Body of pancreas (tissue), 4 donors: Measurements from ENCODE around the gene DCLK2. TPM values are rescaled to one million over a fixed set of nuclear protein-coding genes. Genes with fewer than 3 reads are reported as not detected.

Experiments used
- ATAC-seq: fragments of 150-250 bp; one replicate; pipeline ENCODE4 v1.9.1; 2016
- DNase-seq, 4 donors: peaks; one replicate each; pipeline ENCODE4 v3.0.0-alpha.2; 2019
- H3K27ac ChIP-seq, 4 donors: fragments of 200-600 bp; sonication (generic); 1 replicate in 3 of 4; 2 replicates in 1 of 4; pipeline versions ENCODE4 v1.5.1 to v1.6.1; 2016 to 2019; ENCODE audit warnings: mild to moderate bottlenecking in 1 of 4, mixed read lengths in 1 of 4, moderate library complexity in 1 of 4
- H3K27me3 ChIP-seq, 2 donors: fragments of 200-600 bp; sonication (generic); one replicate each; pipeline ENCODE4 v1.6.0; 2016; ENCODE audit warnings: mild to moderate bottlenecking in 1 of 2
- H3K36me3 ChIP-seq, 2 donors: fragments of 200-600 bp; sonication (generic); replicated peaks in 1 of 2; 2 replicates each; pipeline ENCODE4 v1.5.1; 2016; ENCODE audit warnings: low read depth in 2 of 2; ENCODE audit not compliant: insufficient read depth in 1 of 2
- H3K4me1 ChIP-seq: fragments of 200-600 bp; sonication (generic); one replicate; pipeline ENCODE4 v1.6.0; 2016
- H3K4me3 ChIP-seq, 2 donors: fragments of 200-600 bp; sonication (generic); 1 replicate in 1 of 2; 2 replicates in 1 of 2; pipeline ENCODE4 v1.5.1; 2016 to 2019
- H3K9me3 ChIP-seq, 3 donors: fragments of 200-600 bp; sonication (generic); 1 replicate in 2 of 3; 2 replicates in 1 of 3; pipeline ENCODE4 v1.5.1; 2016
- POLR2A ChIP-seq, 3 donors: fragments of 450-650 bp; IDR thresholded peaks; one replicate each; pipeline ENCODE4 v1.6.1; 2016; ENCODE audit warnings: antibody characterized with exemption in 3 of 3, mild to moderate bottlenecking in 2 of 3
- WGBS, 2 donors: methylation state at CpG; one replicate each; pipeline ENCODE4 v1.1.5; 2017; 5-methylcytosine and 5-hydroxymethylcytosine counted together
- intact Hi-C: fragments of 100-400 bp; cut with DNase I; formaldehyde crosslinking; loops from one replicate; pipeline ENCODE4 v1.15.1; 2023
- total RNA-seq, 2 donors: library from RNA; depleted of rRNA; stranded (reverse); fragments of >200 nt; gene quantifications; one replicate each; pipeline ENCODE4 v1.1.0, GENCODE V29; 2016
- TF ChIP-seq, protein P1 (sequence below), 7 experiments: fragments of 450-650 bp in 4 of 7; fragments of 200-600 bp in 3 of 7; sonication (generic) in 3 of 7; IDR thresholded peaks; one replicate each; pipeline ENCODE4 v1.5.1; 2016 to 2019; ENCODE audit warnings: antibody characterized with exemption in 7 of 7

DCLK2 gene
- total RNA-seq, 2 donors from 2014 or later = 3.6 to 4.6 TPM

DNA sequence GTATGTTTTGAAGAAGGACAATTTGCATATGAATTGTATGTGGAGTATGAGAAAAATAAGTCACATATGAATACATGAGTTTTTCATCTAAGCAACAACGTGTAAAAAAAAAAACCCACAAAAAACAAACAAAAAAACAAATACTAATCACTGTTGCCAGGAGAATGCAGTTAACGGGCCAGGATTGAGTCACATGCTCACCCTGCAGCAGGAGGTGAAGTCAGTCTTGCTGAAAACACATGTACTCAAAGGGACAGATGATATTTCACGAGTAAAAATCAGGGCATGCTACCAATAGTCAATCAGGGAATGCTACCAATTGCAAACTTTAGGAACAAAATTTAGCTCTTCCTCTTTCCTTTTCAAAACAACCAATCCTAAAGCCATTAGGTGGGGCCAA lies 10.4 kb upstream of the DCLK2 start:
- Histone ChIP-seq H3K27me3 (no peaks in the 10 kb centered on the region), H3K27ac (no peak overlapping the region), H3K4me3 (no peak overlapping the region), H3K4me1 (no peaks in the 10 kb centered on the region), H3K9me3 (no peaks in the 10 kb centered on the region), H3K36me3 (no peaks in the 10 kb centered on the region)
- intact Hi-C loops = no loop called here
- 41 to 54% methylated on average over 3 of the region's 3 CpGs for WGBS, 2 donors
- DNase-seq (no peak), ATAC-seq (no peak)
- TF ChIP-seq, protein P1, sequence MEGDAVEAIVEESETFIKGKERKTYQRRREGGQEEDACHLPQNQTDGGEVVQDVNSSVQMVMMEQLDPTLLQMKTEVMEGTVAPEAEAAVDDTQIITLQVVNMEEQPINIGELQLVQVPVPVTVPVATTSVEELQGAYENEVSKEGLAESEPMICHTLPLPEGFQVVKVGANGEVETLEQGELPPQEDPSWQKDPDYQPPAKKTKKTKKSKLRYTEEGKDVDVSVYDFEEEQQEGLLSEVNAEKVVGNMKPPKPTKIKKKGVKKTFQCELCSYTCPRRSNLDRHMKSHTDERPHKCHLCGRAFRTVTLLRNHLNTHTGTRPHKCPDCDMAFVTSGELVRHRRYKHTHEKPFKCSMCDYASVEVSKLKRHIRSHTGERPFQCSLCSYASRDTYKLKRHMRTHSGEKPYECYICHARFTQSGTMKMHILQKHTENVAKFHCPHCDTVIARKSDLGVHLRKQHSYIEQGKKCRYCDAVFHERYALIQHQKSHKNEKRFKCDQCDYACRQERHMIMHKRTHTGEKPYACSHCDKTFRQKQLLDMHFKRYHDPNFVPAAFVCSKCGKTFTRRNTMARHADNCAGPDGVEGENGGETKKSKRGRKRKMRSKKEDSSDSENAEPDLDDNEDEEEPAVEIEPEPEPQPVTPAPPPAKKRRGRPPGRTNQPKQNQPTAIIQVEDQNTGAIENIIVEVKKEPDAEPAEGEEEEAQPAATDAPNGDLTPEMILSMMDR (IDR thresholded peaks at IDR 0.05) = no peak
- TF ChIP-seq POLR2A (IDR thresholded peaks at IDR 0.05) = no peak

DNA sequence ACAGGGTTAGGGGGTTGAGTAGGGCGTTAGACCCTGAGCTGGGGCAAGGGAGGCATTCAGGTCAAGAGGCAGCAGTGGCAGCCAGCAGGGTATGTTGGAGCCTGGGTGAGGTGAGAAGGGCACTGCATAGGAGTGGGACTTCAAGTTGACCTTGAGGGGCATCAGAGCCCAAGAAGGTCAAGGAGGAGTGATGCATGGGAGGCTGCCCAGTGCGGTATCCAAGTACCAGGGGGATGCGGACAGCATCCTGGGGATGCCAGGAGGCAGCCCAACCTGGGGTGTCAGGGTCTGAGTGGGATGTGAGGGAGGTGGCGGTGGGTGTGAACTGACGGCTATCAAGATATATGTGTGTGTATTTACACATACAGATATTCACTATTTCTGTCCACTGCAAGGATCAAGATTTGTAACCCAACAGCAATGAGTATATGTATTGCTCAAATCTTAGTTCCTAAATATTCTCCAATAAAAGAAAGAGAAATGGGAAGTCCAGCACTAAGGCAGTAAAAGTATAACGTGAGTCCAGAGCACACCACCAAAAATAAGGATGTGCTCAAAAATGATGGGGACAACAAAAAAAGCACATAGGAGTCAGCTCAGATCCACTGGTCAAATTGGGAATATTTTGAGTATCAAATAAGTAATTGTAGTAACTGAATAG lies 9.8 kb upstream of the DCLK2 start:
- H3K27me3 ChIP-seq = no peaks in the 10 kb centered on the region
- no peak overlapping the region for H3K4me3 ChIP-seq
- DNase-seq (no peak), ATAC-seq (no peak)
- WGBS, 2 donors = 87 to 88% methylated on average over 6 of the region's 6 CpGs
- intact Hi-C loops = no loop called here
- no peaks in the 10 kb centered on the region for H3K36me3 ChIP-seq
- no peaks in the 10 kb centered on the region for H3K9me3 ChIP-seq
- no peaks in the 10 kb centered on the region for H3K4me1 ChIP-seq
- TF ChIP-seq, protein P1 (IDR thresholded peaks at IDR 0.05) = no peak
- TF ChIP-seq POLR2A (IDR thresholded peaks at IDR 0.05) = no peak
- H3K27ac ChIP-seq = no peak overlapping the region

DNA sequence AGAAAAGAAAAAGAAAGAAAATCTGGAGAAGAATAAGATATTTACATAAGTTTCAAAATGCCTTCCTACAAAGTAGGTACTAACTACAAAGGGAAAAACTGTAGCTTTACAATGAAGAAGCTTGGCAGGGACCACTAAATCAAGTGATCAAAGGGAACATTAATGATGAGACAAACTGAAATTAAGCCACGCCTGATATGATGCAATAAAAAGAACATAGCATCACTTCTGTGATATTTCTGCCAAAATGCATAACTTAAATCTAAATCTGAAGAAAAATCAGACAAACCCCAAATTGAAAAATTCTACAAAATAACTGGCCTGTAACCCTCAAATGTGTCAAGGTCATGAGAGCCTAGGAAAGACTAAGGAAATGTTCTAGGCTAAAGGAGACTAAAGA lies 8.9 kb upstream of the DCLK2 start:
- Histone ChIP-seq H3K27ac (no peak overlapping the region), H3K27me3 (no peaks in the 10 kb centered on the region), H3K4me1 (no peaks in the 10 kb centered on the region), H3K36me3 (no peaks in the 10 kb centered on the region), H3K4me3 (no peak overlapping the region), H3K9me3 (no peaks in the 10 kb centered on the region)
- WGBS, 2 donors = 27 to 96% methylated on average over 1 of the region's 1 CpG
- ATAC-seq (no peak), DNase-seq (no peak)
- intact Hi-C loops = no loop called here
- no peak for TF ChIP-seq POLR2A (IDR thresholded peaks at IDR 0.05)
- TF ChIP-seq, protein P1 (IDR thresholded peaks at IDR 0.05) = no peak

DNA sequence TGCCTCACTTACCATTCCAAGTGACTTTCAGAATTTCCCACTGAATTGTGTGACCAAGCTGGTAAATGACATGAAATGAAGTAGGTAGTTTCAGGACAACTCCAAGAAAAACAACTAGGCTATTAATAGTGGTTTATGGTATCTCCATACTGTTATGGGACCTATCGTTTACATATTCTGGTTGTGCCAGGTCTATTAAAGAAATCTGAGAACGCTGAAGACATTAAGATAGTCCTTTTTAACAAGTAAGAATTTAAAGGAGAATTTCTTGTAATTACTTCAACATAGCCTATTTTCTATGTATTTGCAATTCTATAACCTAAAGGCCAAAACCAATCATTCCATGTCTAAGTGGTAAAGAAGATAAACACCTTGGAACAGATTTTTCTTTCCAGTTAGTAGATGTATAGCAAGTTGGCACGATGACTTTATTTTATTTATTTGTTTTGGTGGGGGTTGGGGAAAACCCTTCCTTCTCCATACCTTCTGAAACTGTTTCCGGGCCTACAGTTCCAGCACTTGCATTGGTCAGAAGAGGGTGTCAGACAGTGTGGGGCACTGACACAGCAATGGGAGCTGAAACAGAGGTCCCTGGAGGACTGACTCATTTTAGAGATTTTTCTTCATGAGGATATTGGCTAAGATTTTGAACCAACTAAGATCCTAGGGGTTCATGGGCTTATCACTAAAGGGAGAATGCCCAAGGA lies 7.6 kb upstream of the DCLK2 start:
- Histone ChIP-seq H3K9me3 (no peaks in the 10 kb centered on the region), H3K36me3 (no peaks in the 10 kb centered on the region), H3K27me3 (no peaks in the 10 kb centered on the region), H3K4me1 (no peaks in the 10 kb centered on the region), H3K4me3 (no peak overlapping the region), H3K27ac (no peak overlapping the region)
- intact Hi-C loops = no loop called here
- no peak for DNase-seq
- TF ChIP-seq, protein P1 (IDR thresholded peaks at IDR 0.05) = no peak
- TF ChIP-seq POLR2A (IDR thresholded peaks at IDR 0.05) = no peak
- no peak for ATAC-seq
- WGBS, 2 donors = 63 to 66% methylated on average over 4 of the region's 4 CpGs

DNA sequence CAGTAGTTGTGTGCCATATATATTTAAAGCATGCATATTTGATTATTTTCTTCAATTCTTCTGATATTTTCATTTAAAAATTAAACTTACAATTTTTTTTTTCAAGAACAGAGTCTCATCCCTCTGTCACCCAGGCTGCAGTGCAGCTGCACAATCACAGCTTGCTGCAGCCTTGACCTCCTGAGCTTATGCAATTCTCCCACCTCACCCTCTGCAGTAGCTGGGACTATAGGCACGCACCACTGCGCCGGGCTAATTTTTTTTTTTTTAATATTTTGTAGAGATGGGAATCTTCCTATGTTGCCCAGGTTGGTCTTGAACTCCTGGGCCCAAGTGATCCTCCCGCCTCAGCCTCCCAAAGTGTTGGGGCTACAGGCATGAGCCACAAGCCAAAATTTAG lies 5.8 kb upstream of the DCLK2 start:
- TF ChIP-seq POLR2A (IDR thresholded peaks at IDR 0.05) = no peak
- TF ChIP-seq, protein P1 (IDR thresholded peaks at IDR 0.05) = no peak
- H3K27ac ChIP-seq = no peak overlapping the region
- 85 to 90% methylated on average over 4 of the region's 4 CpGs for WGBS, 2 donors

More for the DNA sequence above, 5.8 kb upstream of the DCLK2 start:
- ATAC-seq = no peak
- Histone ChIP-seq H3K4me1 (peaks cover 1% of the 10 kb centered on the region), H3K36me3 (no peaks in the 10 kb centered on the region), H3K4me3 (no peak overlapping the region), H3K27me3 (no peaks in the 10 kb centered on the region), H3K9me3 (no peaks in the 10 kb centered on the region)
- DNase-seq = no peak
- intact Hi-C loops = no loop called here
